ENCODE results near the gene OGDHL.

DNA sequence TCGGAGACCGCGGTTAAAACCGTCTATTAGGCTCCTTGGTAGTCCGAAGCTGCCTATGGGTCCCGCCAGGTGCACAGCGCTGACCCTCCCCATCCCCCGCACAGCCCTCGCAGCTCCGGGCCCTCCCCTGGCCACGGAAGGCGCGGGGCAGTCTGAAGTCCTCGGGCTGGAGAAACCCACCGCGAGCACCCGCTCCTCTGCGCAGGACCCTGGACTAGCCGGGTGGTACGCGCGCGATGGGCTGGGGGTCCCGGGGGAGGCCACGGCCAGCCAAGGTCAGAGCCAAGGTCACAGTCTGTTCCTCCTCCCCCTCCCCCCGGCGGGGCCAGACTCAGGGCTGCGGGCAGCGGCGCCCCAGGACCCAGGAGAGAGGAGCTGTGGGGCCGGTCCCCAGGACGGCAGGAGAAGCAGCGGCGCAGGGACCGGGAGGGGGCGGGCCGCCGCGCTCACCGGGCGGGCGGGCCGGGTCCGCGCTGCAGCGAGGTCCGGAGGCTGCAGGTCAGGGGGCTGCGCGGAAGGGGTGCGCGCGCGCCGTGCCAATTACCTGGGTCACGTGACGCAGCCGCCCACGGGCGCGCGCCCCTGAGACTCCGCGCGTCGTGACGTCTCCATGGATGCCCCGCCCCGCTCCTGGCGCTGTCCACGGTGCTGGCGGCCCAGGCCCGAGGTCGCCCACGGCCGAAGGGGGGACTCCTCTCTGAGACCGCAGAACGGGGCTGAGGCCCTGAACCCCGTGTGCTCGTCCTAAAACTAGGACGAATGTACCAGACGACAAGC, at the start of gene OGDHL:
- TF ChIP-seq ZNF121 (CRISPR knock-in tag; IDR thresholded peaks at IDR 0.05) (peak; percentile 28; the same call in 1 of the 2 replicates), CREB1 (IDR thresholded peaks at IDR 0.05) (peak; percentile 80), CREB1 (CRISPR knock-in tag; IDR thresholded peaks at IDR 0.05) (peak; percentile 49), TCF7 (IDR thresholded peaks at IDR 0.05; ENCODE audit: low read depth) (no peak), GTF2F1 (IDR thresholded peaks at IDR 0.05; ENCODE audit: low read length) (no peak), JUND (CRISPR knock-in tag; IDR thresholded peaks at IDR 0.05) (peak; percentile 74)
- TF ChIP-seq, protein P1, sequence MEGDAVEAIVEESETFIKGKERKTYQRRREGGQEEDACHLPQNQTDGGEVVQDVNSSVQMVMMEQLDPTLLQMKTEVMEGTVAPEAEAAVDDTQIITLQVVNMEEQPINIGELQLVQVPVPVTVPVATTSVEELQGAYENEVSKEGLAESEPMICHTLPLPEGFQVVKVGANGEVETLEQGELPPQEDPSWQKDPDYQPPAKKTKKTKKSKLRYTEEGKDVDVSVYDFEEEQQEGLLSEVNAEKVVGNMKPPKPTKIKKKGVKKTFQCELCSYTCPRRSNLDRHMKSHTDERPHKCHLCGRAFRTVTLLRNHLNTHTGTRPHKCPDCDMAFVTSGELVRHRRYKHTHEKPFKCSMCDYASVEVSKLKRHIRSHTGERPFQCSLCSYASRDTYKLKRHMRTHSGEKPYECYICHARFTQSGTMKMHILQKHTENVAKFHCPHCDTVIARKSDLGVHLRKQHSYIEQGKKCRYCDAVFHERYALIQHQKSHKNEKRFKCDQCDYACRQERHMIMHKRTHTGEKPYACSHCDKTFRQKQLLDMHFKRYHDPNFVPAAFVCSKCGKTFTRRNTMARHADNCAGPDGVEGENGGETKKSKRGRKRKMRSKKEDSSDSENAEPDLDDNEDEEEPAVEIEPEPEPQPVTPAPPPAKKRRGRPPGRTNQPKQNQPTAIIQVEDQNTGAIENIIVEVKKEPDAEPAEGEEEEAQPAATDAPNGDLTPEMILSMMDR (CRISPR knock-in tag; IDR thresholded peaks at IDR 0.05), result no peak; the same call in 1 of the 2 replicates
- TF ChIP-seq, protein P2, sequence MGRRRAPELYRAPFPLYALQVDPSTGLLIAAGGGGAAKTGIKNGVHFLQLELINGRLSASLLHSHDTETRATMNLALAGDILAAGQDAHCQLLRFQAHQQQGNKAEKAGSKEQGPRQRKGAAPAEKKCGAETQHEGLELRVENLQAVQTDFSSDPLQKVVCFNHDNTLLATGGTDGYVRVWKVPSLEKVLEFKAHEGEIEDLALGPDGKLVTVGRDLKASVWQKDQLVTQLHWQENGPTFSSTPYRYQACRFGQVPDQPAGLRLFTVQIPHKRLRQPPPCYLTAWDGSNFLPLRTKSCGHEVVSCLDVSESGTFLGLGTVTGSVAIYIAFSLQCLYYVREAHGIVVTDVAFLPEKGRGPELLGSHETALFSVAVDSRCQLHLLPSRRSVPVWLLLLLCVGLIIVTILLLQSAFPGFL (CRISPR knock-in tag; IDR thresholded peaks at IDR 0.05), result no peak
